Uterus (tissue), 2 donors: ENCODE results near the gene PSMC5.

Experiments
- POLR2A ChIP-seq, 2 donors: fragments of 450-650 bp; IDR thresholded peaks; one replicate each; pipeline ENCODE4 v1.6.1; 2016; ENCODE audit warnings: antibody characterized with exemption in 2 of 2, mild to moderate bottlenecking in 1 of 2, moderate library complexity in 1 of 2
- TF ChIP-seq, protein P1 (sequence below), 4 experiments: fragments of 200-600 bp in 2 of 4; fragments of 450-650 bp in 2 of 4; sonication (generic) in 2 of 4; IDR thresholded peaks; one replicate each; pipeline ENCODE4 v1.5.1; 2016 to 2019; ENCODE audit warnings: antibody characterized with exemption in 4 of 4, mild to moderate bottlenecking in 2 of 4, moderate library complexity in 1 of 4

DNA sequence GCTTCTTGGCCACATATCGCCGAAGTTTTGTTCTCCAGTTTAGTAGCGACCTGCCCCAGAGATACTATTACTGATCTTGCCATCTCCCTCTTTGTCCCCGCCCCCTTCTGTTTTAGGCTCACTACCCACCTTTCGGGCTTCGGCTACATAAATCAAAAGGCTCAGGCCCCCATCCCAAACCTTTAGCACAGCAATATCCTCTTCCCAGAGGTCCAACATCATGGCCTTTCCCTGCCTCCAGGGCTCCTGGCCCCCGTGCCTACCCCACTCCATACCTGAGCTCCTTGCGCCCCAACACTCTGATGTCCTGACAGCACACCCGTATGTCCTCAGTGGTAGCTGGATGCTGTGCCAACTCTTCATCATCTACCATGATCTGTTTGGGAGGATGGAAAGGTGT is 2.9 kb upstream of the PSMC5 start:
- TF ChIP-seq POLR2A (IDR thresholded peaks at IDR 0.05) = no peak
- TF ChIP-seq, protein P1, sequence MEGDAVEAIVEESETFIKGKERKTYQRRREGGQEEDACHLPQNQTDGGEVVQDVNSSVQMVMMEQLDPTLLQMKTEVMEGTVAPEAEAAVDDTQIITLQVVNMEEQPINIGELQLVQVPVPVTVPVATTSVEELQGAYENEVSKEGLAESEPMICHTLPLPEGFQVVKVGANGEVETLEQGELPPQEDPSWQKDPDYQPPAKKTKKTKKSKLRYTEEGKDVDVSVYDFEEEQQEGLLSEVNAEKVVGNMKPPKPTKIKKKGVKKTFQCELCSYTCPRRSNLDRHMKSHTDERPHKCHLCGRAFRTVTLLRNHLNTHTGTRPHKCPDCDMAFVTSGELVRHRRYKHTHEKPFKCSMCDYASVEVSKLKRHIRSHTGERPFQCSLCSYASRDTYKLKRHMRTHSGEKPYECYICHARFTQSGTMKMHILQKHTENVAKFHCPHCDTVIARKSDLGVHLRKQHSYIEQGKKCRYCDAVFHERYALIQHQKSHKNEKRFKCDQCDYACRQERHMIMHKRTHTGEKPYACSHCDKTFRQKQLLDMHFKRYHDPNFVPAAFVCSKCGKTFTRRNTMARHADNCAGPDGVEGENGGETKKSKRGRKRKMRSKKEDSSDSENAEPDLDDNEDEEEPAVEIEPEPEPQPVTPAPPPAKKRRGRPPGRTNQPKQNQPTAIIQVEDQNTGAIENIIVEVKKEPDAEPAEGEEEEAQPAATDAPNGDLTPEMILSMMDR (IDR thresholded peaks at IDR 0.05) = no peak
